ENCODE measurements around the gene TCN2. TPM values are rescaled to one million over a fixed set of nuclear protein-coding genes. Genes with fewer than 3 reads are reported as not detected.
"Not testable (repeated sequence)": the region's sequence is repeated elsewhere in the genome, so short reads cannot be mapped to it uniquely, and the experiment has no call there.

Gene TCN2
- total RNA-seq, 5 donors from 2014 or later (not counting 1 experiment from before 2014, with no cell fraction given) = 0.26 to 0.65 (median 0.57) TPM

GRCh38 chr22:30675436-30675835 is 68.5 kb downstream of the TCN2 start:
- ATAC-seq (replicated peaks in 1 of 4) = no peak
- H3K27ac ChIP-seq (ENCODE audit: low read length) = no peak overlapping the region
- no peaks in the 10 kb centered on the region for H3K9me3 ChIP-seq
- peaks cover 1 to 5% of the 10 kb centered on the region in 2 donors for H3K27me3 Mint-ChIP-seq
- POLR2A ChIA-PET = no interaction called here
- H3K9me3 Mint-ChIP-seq = no peaks in the 10 kb centered on the region
- H3K4me3 ChIP-seq (ENCODE audit: control insufficient read depth in 1 of 2, extremely low read depth in 1 of 2, low read length in 1 of 2) = no peak overlapping the region
- no peaks in the 10 kb centered on the region for H3K36me3 Mint-ChIP-seq
- CTCF ChIA-PET = no interaction called here
- H3K27me3 ChIP-seq (replicated peaks in 1 of 2; ENCODE audit: control insufficient read depth in 2 of 2, extremely low read depth in 1 of 2, insufficient read depth in 2 of 2, low read length in 1 of 2) = peaks cover 0 to 3% of the 10 kb centered on the region in 2 experiments
- H3K27ac Mint-ChIP-seq = no peak overlapping the region
- no peaks in the 10 kb centered on the region for H3K4me1 ChIP-seq (ENCODE audit: control insufficient read depth in 1 of 2, extremely low read depth in 1 of 2, insufficient read depth in 2 of 2, low read length in 2 of 2)
- H3K4me1 Mint-ChIP-seq = no peaks in the 10 kb centered on the region
- no peak for DNase-seq
- no peak overlapping the region for H3K4me3 Mint-ChIP-seq
- H3K36me3 ChIP-seq (ENCODE audit: control insufficient read depth in 2 of 2, extremely low read depth in 1 of 2, insufficient read depth in 1 of 2, low read length in 1 of 2) = no peaks in the 10 kb centered on the region
- 86% methylated on average over 8 of the region's 9 CpGs for WGBS (ENCODE audit: insufficient coverage)

- H3K4me1 ChIP-seq (ENCODE audit: control insufficient read depth in 1 of 2, extremely low read depth in 1 of 2, insufficient read depth in 2 of 2, low read length in 2 of 2) = not testable (repeated sequence)
Observed at GRCh38 chr22:30676565-30676964, 69.6 kb downstream of the TCN2 start.

More at GRCh38 chr22:30676565-30676964, 69.6 kb downstream of the TCN2 start:
- H3K4me1 Mint-ChIP-seq; H3K36me3 ChIP-seq (ENCODE audit: control insufficient read depth in 2 of 2, extremely low read depth in 1 of 2, insufficient read depth in 1 of 2, low read length in 1 of 2); DNase-seq; H3K36me3 Mint-ChIP-seq; H3K4me3 Mint-ChIP-seq; H3K27me3 ChIP-seq (replicated peaks in 1 of 2; ENCODE audit: control insufficient read depth in 2 of 2, extremely low read depth in 1 of 2, insufficient read depth in 2 of 2, low read length in 1 of 2); H3K9me3 ChIP-seq; H3K27ac Mint-ChIP-seq; H3K27ac ChIP-seq (ENCODE audit: low read length); H3K4me3 ChIP-seq (ENCODE audit: control insufficient read depth in 1 of 2, extremely low read depth in 1 of 2, low read length in 1 of 2); H3K27me3 Mint-ChIP-seq; CTCF ChIA-PET; ATAC-seq (replicated peaks in 1 of 4); H3K9me3 Mint-ChIP-seq; POLR2A ChIA-PET: not testable (repeated sequence)
- 83% methylated on average over 2 of the region's 3 CpGs for WGBS (ENCODE audit: insufficient coverage)

Other genes with a start within 250 kb of the TCN2 start
- gene RNF215, start 219.8 kb upstream of the TCN2 start, total RNA-seq = 1 to 10 TPM; 6.2 to 8.4 (median 6.3) TPM
- gene SEC14L2, start 210.2 kb upstream of the TCN2 start, total RNA-seq = 10 to 100 TPM; 10.9 to 87.9 (median 15.8) TPM
- gene MTFP1, start 181.4 kb upstream of the TCN2 start, total RNA-seq = 10 to 100 TPM; 22.7 to 59.2 (median 29.4) TPM
- gene SEC14L3, start 135.2 kb upstream of the TCN2 start, total RNA-seq = not detected
- gene SEC14L4, start 101.5 kb upstream of the TCN2 start, total RNA-seq = under 1 TPM in 1 of 5 donors, not detected in 4; 0.10 TPM
- gene SEC14L6, start 60.4 kb upstream of the TCN2 start, total RNA-seq = under 1 TPM in 1 of 5 donors, not detected in 4; 0.13 TPM
- 1 to 10 TPM in 3 of 5 donors, not detected in 2; 1.1 to 1.5 (median 1.5) TPM for gene GAL3ST1, start 32.5 kb upstream of the TCN2 start, total RNA-seq
- gene PES1, start 15.3 kb upstream of the TCN2 start, total RNA-seq = 10 to 100 TPM; 36.0 to 66.2 (median 63.1) TPM
- gene SLC35E4, start 28.6 kb downstream of the TCN2 start, total RNA-seq = 1 to 10 TPM; 2.9 to 4.8 (median 3.5) TPM
- gene DUSP18, start 60.7 kb downstream of the TCN2 start, total RNA-seq = 10 to 100 TPM in 3 of 5 donors, 1 to 10 TPM in 2; 9.4 to 19.4 (median 18.8) TPM
- gene OSBP2, start 87.7 kb downstream of the TCN2 start, total RNA-seq = 1 to 10 TPM; 1.6 to 2.8 (median 2.1) TPM